Neural progenitor cell (in vitro differentiated cells): Measurements from ENCODE around the gene AHRR.

Source experiments
- CTCF ChIP-seq: fragments of 200-600 bp; sonication (generic); IDR thresholded peaks from 2 replicates; pipeline ENCODE4 v1.5.1; 2017; ENCODE audit warnings: antibody characterized with exemption, mild to moderate bottlenecking
- EZH2 ChIP-seq: fragments of 200-600 bp; sonication (generic); IDR thresholded peaks from 2 replicates; pipeline ENCODE4 v1.6.1; 2017; ENCODE audit warnings: antibody characterized with exemption, mild to moderate bottlenecking, moderate library complexity

GRCh38 chr5:350355-350754, 28.8 kb downstream of the AHRR start:
- TF ChIP-seq CTCF (peak; percentile 50), EZH2 (no peak)
